HG03095 (cell line): ENCODE data around the gene DNAH17.

Source experiments
- ATAC-seq: cut with Tn5 transposase; IDR thresholded peaks from one replicate; pipeline ENCODE4 v1.9.1; 2021; ENCODE audit warnings: moderate library complexity; ENCODE audit not compliant: unreplicated experiment

Gene DNAH17

DNA sequence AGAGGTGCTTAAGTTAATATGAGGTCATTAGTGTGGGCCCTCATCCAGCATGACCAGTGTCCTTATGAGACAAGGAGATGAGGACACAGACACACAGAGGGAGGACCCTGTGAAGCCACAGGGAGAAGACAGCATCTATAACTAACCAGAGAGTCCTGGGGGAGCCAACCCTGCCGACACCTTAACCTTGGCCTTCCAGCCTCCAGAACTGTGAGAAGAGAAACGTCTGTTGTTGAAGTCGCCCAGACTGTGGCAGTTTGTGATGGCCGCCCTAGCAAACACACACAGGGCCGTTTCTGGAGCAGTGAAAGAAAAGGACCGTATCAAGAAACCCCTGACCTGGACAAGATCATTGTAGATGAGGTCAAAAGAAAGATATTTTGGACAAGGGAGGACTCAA lies 26.7 kb downstream of the DNAH17 start:
- ATAC-seq = no peak

DNA sequence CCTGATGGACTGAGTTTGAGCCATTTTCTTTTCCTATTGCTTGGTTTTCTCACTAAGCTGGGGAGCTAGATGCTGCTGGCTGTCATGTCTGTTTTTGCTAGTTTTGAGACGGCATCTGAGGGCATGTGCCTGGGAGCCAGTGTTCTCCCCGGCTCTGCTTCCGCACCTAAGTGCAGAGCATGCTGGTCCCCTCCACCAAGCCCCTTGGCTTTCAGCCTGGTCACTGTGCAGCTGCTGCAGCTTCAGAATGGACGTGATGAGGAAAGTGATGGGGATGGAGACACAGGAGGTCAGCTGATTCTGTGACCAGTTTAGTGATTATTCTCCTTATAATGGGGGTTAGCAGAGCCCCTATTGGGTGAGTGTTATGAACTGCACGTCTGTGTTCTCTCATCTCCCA lies 28.5 kb downstream of the DNAH17 start:
- ATAC-seq = no peak

DNA sequence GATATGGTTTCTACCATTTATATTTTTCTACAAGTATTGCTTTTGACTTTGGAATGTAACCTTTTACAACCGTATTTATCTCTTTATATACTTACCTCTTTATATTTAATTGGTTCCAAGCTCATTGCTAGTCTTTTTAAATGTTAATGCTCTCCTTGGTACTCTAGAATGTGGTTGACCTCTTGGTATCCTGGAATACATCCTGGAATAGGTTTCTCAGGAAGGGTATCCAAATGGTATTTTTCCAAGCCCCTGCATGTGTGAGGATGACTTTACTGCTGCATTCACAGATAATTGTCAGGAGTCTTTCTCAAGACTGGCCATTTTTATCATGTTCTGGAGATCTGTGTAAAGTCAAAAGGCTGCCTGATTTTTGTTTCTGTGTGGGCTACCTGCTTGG lies 30.2 kb downstream of the DNAH17 start:
- no peak for ATAC-seq

DNA sequence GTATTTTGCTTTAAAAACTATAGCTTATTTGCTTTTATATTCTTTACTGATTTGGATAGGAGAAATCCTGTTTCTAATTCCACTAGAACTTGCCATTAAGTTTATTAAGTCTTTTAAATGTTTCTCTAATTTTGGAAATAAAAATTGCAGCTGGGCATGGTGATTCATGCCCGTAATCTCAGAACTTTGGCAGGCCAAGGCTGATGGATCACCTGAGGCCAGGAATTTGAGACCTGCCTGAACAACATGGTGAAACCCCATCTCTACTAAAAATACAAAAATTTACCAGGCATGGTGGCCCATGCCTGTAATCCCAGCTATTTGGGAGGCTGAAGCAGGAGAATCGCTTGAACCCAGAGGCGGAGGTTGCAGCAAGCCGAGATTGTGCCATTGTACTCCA lies 30.7 kb downstream of the DNAH17 start:
- no peak for ATAC-seq

DNA sequence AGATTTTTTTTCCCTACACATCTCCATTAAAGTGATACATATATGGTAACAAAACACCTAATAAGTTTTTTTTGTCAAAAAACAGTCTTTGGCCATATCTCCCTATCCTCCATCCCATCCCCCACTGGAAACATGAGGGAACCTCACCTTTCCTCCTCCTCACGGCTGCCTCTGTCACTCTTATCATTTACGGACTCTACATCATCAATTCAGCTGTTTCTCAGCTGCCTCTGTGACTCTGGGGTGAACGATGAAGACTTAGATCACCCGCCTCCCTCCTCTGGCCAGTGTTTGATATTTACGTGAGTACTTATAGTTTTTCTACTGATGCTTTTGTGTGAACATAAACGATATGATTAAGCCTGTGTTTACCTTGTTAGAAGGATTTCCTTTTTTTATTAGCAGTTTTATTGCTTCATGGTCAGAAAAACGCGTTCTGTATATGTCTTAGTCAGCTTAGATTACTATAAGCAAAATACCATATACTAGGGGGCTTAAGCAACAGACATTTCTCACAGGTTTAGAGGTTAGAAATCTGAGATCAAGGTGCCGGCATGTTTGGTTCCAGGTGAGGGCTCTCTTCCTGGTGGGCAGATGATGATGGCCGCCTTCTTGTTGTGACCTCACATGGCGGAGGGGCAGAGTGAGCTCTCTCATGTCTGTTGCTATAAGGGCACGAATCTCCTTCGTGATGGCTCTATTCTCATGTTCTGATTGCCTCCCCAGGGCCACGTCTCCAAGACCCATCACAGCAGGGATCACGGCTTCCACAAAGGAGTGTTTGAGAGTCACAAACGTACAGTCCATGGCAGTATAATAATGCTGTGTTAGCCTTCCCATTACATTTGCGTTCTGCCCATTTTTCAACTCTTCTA lies 32.1 kb downstream of the DNAH17 start:
- ATAC-seq = no peak

DNA sequence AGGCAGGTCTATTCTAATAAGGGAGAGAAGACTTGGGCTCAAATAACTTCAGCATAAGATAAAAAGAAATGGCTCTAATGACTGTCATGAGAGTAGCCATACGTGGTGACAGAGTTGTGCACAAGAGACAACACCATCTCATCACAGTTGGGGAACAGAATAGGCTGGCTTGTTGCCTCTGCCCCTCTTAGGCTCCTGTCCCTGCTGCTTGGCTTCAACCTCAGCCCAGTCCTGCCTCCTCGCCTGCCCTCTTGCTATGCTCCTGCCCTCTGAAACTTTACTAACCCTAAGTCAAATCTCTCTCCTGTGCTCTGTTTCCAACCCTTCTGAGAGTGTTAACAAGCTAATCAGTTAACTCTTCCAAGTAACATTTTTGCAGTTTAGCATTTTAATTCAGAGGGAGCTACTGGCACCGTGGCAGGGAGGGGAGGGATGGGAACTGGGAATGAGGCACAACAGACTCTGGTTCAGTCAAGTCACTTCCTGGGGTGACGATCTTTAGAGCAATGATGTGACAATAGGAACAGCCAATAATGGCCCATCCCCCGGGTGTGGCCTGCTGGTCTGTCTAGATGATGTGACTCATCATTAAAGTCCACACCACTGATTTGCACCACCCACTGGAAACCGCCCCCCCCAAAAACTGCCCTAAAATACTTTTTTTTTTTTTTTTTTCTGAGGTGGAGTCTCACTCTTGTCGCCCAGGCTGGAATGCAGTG lies 35.5 kb downstream of the DNAH17 start:
- no peak for ATAC-seq

DNA sequence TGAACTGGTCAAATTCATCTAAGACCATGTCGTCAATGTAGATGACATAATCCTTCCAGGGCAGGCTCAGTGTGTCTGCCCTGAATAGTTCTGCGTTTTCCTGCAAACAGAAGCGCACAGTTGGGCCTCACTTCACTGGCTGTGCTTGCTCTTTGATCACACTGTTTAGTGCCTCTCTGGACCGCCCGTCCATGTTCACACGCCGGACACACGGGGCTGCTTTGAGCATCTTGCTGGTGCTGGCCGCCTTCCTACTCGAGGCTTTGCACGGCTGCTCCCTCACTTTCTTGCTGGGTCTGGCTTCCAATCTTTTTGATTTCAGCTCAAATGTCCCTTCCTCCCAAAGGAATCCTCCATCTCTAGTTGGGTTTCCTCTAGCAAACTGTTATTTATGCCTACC lies 37.4 kb downstream of the DNAH17 start:
- no peak for ATAC-seq

DNA sequence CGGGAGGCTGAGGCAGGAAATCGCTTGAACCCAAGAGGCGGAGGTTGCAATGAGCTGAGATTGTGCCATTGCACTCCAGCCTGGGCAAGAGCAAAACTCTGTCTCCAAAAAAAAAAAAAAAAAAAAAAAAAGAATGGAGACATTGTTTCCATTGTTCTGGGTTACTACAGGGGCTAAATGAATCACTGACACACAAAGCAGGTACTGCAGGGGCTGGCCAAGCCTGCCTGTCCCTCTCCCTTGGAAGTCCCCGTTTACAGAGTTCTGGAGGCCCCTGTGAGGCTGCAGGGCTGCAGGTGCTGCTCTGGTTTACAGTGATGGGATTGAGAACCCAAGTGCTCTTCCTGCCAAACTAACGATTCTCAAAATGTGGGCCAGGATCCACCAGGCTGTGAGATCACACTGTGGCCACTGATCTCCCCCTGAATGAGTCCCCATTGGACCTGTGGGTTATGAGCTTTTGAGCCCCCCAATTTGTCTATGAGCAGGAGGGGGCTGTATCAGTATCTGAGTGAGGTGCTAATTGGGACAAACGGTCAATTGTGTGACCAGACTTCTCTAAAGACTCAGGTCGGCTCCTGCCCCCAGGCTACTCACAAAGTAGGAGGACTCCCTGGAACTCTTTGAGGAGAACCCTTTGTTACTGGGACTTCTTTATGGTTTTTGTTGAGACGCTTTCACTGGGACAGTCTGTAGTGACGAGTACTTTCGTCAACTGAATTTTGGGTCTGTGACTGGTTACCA lies 39.0 kb downstream of the DNAH17 start:
- no peak for ATAC-seq

DNA sequence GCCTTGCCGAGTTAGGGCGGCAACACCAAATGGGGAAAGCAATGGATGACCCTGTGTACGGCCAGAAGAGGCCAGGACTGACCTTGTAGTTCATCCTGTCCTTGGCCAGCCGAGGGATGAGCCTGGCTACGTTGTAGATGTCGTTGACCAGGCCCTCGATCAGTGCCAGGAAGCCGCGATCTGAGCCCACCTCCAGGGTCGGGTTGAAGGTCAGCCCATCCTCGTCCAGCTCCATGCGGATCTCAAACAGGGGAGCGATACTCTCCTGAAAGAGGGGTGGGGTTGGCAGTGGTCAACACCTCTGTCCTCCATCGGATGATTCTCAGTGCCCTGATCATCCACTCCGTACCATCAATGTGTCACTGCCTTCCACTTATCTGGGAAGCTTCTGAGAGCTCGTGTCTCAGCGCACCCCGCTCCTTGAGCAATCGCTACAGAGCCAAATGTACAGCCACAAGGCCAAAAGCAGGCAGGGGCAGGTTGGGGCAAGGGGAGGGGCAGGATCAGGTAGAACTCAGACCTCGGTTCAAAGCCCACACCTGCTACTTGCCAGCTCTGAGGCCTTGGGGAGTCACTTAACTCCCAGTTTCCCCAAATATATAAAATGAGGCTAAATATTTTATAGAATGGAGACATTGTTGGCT lies 39.9 kb downstream of the DNAH17 start:
- no peak for ATAC-seq

DNA sequence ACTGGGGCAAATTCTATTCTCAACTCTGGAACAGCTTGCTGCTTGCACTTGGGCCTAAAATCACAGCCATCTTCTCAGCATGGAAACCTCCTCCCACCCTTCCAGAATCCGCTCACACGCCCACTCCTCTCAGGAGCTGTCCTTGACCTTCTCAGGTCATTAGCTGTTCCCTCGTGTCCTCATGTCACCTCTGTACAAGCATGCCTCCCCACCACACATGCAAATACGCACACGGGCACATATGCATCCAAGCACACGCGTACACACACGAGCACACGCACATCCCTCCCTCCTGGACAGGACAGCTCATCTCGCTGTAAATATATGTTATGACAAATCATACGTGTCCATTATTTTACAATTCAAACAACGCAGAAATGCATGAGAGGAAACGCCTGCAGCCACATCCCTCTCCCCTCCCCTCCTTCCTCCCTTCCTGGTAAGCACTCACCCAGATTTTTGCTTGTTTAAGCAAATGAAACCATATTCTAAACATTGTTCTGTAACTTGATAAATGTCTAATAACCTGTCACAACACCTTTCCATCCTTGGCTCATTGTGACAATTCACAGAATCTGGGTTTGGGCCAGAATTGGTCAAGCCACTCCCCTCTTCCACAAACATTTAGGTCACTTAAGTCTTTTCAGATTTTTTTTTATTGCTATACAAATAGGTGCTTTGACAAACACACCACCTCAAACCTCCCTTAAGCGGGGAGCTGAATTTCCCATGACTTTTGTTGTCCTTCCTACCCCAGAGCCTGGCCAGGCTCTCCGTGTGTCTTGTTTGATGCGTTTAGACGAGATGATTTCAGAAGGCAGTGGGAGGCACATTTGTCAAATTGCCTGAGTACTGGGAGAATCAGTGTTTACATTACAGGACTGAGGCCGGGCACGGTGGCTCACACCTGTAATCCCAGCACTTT lies 41.7 kb downstream of the DNAH17 start:
- ATAC-seq = no peak

DNA sequence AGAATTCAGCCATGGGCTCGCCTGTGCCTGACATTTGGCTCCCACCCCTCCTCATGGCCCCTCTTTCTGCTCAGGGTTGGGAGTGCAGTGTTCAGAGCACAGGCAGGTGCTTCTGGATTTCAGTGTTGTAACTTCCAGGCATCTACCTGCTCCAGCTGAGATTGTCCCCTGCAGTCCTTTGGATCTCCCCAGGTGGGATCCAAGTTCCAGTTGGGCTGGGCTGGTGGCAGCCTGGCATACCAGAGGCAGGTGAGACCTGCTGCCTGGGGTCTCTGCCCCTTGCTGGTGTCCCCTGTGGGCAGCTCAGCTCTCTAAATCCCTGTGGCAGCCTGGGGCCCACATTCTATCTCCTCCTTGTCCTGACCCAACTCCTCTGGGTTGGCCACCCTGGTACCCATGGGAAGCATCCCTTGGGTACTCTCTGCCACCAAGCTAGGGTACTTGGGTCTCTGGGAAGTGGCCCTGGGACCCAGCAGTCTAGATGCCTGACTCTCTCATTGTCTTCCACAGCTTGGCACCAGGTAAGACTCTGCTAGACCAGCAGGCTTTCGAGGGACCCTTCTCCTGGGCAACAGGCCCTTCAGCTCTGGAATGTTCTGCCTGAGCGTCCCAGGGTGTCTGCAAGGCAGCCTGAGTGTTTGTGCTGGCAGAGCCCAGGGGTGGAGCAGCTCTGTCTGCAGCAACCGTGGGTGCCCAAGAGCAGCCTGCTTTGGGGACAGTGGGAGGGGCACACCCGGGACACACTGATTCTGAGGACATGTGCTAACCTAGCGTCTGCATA lies 42.5 kb downstream of the DNAH17 start:
- no peak for ATAC-seq

DNA sequence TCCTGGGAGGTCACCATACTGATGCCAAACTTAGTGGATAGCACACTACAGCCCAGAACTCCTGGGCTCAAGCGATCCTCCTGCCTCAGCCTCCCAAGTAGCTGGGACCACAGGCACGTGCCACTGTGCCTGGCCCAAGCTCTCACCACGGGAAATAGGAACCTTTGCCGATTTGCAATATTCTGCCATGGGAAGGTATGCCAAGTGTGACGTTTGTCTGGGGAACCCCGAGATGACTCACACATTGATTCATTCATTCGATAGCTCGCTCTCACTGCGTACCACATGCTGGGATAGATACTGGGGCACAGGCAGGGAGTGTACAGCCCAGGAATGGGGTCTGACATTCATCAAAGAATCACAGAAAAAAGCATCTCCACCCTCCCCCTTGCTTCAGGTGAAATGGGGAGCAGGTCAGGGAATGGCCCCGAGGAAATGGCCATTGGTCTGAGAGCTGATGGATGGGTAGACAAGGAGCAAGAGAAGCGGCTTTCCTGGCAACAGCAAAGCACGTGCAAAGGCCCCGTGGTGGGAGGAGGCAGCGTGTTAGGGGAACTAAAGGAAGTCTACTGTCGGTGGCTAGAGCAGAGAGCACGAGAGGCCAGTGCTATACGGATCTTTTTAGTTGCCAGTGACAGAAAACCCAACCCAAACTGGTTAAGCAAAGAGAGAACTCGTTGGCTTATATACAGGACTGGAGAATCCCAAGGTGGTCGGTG lies 44.1 kb downstream of the DNAH17 start:
- ATAC-seq = no peak

DNA sequence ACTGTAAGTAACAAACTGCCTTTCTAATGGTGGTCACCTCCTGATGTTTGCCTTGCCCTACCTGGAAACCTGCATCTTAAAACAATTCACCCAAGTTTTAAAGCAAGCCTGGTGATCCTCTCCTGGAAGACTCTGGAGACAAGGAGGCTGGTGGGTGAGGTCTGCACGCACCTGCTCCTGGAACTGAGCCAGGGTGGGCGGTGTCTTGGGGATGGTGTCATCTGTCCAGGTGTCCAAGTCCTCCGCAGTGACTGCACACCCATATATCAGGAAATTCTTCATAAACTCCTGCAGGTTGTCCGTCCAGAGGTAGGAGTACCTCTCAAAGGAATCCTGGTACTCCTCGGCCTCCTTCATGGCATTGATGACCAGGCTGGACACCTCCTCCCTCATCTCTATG lies 44.9 kb downstream of the DNAH17 start:
- ATAC-seq = no peak

DNA sequence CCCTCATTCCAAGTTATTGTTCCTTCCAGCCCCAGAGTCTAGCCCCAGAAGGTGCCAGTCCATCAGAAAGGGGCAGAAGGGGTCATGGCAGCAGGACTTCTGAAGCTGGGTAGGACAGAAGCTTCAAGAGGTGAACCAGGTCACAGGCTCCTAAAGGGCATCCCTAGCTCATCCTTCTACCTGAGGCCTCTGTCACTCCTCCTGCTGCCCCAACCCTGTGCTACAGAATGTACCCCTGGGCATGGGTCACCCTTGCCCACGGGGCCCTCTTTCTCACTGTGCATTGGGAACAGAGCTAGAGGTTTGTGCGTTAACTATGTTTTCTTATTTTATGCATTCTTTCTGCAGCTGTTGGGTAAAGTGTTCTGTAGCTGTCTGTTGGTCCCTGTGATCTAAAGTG lies 46.5 kb downstream of the DNAH17 start:
- no peak for ATAC-seq

DNA sequence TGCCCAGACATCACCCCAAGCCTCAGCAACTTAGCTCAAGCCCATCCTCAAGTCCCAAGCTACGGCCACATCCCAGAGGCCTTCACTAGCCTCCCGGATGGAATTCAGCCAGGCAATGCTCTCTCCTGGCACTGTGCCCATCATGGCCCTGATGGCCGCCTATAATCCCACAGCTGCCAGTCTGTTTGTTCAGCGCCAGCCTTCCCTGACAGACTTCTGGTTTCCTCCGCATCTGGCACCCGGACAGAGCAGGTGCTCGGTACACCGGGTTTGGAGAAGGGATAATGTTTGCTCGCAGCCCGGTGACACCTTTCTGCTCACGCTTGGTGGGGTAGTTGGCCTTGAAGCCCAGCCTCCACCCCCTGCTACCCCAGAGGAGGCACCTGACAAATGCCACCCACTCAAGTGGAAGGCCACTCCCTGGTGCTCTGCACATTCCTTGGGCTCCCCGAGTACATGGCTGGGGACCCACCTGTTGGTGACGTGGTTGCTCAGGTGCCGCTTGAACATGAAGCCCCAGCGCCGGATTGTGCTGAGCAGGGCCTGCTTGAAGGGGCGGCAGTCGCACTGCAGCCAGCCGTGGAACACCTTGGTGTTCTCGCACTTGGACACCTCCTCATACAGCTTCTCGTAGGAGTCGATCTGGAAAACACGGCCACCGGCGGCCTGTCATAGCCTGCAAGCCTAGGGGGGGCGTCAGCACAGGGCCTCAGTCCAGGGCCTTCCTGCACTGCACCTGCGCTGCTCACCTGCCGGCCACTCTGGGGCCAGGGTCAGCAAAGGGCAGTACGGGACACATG lies 47.1 kb downstream of the DNAH17 start:
- no peak for ATAC-seq

DNA sequence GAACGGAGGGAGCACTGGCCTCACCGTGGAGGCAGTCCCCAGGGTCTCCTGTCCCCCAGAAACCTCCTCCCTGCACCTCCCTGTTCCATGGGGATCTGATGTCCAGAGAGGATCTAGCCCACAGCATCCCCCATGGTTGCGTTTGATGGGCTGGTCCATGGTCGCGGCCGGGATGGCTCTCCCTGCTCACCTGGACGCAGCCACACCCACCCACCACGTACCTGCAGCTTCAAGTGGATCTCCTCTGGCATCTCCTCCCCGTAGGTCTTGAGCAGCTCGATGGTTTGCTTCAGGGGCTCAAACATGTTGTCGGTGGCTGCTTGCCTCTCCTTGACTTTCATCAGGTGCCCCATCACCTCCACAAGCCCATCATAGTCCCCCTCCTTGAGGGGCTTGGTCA lies 47.9 kb downstream of the DNAH17 start:
- ATAC-seq = no peak

DNA sequence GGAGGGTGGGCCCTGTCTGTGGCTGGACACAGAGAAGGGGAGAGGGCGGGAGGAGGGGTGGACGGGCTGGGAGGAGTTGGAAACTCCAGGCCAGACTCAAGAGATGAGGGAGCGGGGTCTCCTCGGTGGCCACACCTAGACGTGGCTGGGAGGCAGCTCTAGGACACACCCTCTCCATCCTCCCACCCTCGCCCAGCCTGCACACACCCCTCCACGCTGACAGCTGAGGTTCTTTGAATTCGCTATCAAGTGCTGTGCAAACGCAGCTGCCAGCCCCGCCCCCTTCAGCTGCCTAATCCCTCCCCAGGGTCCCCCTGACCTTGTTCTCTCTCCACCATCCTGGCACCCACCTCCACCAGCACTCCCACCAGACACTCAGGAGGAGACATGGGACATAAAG lies 48.7 kb downstream of the DNAH17 start:
- no peak for ATAC-seq

DNA sequence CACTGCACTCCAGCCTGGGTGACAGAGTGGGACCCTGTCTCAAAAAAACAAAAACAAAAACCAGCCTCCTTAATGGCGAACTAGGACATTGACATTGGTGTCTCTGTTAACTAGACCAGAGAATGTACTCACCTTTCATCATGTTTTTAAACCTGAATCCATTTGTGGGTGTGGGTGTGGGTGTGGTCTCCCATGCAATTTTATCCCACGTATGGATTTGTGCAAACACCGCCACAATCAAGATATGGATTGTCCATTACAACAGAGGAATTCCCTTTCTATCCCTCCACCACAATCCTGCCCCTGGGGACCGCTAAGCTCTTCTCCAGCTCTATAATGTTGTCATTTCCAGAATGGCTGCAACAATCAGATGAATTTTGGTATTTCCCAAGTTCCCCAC lies 49.9 kb downstream of the DNAH17 start:
- ATAC-seq = no peak
